GM18502 (cell line): Measurements from ENCODE around the gene ADM2.

Experiments used
- ATAC-seq: cut with Tn5 transposase; IDR thresholded peaks from one replicate; pipeline ENCODE4 v1.9.1; 2021; ENCODE audit warnings: mild to moderate bottlenecking; ENCODE audit not compliant: unreplicated experiment, poor library complexity

Gene ADM2

DNA sequence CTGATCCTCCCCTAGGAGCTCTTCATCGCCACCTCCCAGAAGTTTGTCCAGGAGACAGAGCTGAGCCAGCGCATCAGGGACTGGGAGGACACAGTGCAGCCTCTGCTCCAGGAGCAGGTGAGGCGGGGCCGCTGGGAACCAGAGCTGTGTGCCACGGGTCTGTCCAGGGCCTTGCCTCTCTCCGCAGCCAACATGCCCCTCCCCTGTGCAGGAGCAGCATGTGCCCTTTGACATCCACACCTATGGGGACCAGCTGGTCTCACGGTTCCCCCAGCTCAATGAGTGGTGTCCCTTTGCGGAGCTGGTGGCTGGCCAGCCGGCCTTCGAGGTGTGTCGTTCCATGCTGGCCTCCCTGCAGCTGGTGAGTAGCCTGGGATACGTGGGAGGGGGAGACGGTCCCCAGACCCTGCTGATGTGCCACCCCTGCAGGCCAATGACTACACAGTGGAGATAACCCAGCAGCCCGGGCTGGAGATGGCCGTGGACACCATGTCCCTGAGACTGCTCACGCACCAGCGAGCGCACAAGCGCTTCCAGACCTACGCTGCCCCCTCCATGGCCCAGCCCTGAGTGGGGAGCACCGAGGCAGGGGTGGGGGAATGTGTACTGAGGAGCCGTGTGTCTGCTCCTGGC, 41.6 kb downstream of the ADM2 start:
- no peak for ATAC-seq

DNA sequence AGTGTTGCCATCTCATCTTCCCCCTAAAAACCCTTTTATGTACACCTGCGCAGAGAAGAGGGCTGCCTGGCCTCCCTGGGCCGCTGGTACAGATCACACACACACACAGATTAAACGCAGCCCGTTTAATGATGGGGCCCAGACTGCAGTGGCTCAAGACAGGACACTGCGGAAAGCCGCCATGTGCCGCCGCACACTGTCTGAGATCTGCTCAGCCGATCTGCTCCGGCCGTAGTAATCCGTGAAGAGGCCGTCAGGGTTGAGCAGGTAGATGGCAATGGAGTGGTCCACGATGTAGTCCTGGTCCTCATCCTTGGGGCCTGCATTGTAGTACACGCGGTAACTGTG, 42.1 kb downstream of the ADM2 start:
- ATAC-seq = no peak

DNA sequence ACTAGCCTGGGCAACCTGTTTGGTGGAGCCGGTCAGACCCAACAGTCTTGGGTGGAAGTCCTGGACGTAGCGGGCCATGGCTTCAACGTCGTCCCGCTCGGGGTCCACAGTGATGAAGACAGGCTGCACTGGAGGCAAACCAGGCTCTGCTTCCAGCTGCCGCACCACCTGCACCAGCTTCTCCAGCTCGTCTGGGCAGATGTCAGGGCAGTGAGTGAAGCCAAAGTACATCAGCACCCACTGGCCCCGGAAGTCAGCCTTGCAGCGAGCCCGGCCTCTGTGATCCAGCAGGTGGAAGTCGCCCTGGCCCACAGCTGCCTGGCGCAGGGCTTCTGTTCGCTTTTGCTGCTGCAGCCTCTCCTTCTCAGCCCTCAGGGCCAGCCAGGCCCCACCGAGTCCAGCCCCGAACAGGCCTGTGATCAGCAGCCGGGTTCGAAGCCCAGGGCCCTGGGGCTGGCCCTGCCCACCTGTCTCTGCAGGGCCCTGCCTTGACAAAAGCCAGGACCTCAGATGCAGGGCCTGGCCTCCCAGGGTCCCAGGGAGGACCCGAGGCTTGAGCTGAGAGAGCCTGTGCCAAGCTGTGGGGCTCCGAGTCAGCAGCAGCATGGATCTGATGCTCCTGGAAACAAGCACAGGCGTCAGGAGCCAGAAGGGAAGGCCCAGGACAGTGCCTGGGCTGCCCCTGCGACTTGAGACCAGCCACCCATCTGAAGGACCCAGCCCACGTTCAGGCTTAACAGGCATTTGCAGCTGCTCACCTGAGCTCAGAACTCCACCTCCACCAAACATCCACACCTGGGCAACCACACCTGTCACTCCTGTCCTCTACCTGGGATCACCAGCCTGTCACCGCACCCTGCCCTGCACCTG, 42.7 kb downstream of the ADM2 start:
- ATAC-seq = no peak

DNA sequence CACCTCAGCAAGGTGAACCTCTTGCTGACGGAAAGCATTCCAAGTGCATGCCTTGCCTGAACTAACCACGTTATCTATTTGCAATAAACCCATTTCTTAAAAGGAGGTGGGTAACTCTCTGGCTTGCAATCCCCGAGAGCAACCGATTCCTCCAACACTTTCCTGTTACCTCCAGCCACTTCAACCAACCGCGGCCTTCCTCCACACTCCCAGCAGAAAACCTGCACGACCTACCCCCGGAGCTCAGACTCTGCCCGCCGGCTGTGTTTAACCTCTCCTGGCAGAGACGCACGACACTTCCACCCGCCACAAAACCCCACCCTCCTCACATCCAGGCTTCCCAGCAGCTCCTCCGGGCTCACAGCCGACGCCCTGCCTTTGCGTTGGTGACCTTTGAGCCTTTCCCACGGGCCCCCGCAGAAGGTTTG, 43.3 kb downstream of the ADM2 start:
- no peak for ATAC-seq

DNA sequence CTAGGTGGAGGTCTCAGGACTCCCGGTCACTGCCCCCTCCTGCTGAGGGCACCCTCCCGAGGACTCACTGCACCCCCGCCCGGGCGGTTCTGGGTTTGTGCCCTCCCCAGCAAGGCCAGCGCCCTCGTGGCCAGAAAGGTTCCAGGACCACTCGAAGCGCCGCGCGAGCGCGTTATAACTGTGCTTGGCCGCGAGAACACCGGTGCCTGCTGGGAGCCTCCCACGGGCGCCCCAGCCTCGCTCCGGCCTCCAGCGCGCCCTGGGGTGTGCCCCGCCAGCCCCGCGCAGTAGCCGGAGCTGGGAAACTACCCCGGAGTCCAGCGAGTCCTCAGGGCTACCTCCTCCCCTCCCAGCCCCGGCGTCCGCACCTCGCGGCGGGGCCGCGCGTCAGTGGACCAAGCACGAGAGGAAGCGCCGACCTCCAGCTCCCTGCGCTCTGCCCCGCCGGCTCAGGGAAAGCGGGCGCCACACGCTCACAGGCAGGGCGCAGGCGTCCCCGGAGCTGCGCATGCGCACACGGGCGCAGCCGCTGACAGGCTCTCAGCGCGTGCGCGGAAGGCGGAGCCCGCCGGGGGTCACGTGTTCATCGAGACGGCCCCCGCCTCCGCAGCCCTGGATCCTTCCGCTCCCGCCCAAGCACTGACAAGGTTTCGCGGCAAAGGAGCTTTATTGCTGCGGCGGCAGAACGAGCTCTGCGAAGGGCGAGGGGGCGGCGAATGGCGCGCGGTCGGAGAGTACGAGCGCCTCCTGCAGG, 43.9 kb downstream of the ADM2 start, which contains the start of gene SCO2:
TSS of gene SCO2 (minus strand) at position 495 of the 754 bp plus-strand sequence. CDS start 1,187 bp downstream, outside the sequence.
- peak; percentile 46 for ATAC-seq

DNA sequence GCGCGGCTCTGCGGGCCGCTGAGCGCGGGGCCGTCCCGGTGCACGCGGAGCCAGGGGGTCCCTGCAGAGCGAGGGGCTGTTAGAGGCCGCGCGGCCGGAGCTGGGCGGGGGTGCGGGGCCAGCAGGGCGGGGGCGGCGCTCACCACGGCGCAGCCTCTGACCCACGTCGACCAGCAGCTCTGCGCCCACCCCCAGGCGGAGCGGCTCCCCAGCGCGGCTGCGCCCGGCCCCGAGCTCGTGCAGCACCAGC, 44.4 kb downstream of the ADM2 start:
- ATAC-seq = no peak

DNA sequence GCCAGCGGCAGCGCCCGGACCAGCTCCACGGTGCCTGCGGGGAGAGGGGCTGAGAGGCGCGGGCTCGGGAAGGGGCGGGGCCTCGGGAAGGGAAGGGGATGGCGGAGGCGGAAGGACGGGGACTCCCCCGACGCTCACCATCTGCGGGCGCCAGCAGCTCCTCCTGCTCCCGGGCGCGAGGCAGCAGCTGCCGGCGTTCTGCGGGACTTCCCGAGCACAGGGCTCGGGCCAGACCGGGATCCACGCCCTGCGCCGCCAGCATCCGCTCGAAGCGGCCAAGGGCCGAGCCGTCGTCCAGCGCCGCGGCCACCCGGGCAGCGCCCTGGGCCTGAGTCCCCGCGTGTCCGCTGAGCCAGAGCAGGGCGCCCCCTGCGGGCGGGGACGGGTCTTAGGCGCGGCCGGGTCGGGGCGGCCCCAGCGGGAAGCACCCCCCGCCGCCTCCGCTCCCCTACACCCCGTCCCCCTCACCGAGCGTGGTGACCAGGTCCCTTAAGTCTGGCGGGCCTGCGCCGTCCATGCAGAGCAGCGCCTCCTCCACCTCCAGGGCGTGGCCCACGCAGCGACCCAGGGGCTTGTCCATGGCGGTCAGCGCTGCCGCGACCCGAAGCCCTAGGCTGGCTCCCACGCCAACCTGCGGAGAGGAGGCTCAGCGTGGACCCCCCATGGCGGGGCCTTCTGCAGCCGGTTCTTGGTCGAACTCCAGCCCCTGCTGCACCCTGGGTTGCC, 44.9 kb downstream of the ADM2 start:
- peak; percentile 31 for ATAC-seq

DNA sequence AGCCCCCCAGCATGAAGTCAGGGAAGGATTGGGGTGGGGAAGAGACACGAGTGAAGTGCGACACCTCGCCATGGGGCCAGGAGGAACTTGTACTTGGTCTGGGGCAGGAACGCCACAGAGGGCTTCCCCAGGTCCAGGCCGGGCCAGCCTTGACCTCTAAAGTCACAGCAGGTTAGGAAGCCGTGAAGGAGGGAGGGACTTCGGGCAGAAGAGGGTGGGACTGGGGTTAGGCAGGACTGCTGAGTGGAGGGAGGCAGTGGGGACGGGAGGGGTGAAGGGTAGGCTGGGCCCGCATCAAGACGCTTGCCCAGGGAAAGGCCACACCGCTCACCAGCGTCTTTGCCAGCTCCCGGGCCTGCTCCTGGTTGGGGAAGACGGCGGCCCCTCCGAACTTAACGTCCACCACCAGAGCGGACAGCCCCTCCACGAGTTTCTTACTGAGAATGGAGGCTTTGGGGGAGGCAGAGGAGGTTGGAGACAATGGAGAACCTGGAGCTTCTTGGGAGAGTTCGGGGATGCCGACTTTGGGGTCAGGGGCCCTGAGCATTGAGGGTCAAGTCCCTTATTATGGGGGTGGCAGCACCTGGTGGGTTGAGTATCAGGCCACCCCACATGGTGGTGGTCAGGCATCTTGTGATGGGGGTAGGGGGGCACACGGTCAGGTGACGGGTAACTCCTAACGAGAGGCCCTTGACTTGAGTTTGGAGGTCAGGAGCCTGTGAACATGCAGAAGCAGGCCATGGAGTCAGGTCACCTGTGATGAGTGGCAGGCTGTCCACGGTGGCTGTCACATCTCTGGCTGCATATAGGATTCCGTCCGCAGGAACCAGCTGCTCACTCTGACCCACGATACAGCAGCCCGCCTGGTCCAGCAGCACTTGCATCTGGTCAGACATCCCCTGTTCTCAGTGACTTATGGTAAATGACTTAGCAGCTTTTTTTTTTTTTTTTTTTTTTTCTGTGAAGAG, 45.8 kb downstream of the ADM2 start:
- no peak for ATAC-seq

DNA sequence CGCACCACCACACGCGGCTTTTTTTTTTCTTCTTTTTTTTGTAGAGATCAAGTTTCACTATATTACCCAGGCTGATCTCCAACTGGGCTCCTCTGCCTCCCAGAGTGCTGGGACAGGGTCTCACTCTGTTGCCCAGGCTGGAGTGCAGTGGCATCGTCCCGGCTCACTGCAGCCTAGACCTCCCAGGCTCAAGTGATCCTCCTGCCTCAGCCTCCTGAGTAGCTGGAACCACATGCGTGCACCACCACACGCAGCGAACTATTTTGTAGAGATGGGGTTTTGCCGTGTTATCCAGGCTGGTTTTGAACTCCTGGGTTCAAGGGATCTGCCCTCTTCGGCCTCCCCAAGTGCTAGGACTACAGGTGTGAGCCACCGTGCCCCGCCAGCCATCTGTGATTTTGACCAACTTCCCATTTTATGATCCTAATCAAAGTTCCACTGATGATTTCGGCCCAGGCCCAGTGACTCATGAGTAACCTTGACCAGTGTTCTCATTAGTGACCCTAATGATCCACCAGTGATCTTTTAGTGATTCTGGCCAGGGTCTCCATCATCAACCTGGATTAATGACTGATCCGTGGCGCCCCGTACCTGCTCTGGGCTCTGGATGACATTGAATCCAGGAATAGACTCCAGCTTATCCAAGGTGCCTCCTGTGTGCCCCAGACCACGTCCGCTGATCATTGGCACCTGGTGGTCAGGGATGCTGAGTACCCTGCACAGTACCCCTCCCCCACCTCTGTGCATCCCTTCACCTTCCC, 46.8 kb downstream of the ADM2 start:
- no peak for ATAC-seq

DNA sequence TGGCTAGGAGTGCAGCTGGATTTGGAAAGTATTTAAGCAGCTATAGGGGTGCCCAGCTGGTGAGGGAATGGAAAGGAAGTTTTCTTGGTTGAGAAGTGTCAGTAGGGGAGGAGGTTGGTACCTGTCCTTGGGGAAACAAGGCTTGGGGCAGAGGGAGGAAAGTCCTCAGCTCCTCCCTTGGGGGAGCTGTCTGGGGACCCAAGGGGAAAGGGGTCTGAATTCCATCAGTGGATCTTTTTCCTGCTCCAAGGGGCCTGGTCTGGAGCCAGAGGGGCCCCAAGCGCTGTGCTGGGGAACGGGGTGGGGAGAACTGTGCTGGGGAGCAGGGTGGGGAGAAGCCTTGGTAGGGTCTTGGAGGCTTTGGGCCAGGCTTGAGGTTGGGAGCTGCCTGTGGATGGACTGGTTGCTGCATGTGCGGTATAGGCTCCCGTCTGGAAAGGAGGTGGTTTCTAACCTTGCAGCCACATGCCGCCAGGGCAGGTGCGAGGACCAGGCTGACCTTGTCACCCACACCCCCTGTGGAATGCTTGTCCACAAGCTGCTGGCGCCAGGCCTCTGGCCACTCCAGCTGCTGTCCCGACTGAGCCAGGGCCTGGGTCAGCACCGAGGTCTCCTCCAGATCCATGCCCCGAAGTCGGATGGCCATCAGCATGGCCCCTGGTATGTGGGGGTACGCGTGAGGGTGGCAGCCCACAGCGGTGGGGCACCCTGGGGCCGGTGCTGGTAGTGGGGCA, 47.5 kb downstream of the ADM2 start:
- ATAC-seq = no peak

DNA sequence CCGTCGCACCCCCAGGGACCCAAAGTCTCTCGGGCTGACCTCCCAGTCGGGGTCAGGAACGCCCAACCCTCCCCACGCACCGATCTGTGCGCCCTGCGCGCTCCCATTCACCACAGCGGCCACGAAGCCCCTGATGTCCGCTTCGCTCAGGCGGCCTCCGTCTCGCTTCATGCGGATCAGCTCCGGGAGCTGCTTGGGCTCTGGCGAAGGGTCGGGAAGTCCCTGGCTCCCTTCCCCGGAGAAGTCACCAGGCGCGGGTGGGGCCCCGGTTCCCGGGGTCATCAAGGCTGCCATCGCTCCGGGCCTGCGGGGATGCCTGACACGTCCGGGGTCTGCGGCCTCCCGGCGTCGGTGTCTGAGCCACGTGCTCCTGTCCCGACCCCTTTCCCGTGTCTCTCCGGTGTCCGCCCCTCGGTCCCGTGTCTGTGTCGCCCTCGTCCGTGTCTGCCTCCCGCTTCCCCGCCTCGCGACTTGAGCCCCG, 48.1 kb downstream of the ADM2 start:
- ATAC-seq = no peak

DNA sequence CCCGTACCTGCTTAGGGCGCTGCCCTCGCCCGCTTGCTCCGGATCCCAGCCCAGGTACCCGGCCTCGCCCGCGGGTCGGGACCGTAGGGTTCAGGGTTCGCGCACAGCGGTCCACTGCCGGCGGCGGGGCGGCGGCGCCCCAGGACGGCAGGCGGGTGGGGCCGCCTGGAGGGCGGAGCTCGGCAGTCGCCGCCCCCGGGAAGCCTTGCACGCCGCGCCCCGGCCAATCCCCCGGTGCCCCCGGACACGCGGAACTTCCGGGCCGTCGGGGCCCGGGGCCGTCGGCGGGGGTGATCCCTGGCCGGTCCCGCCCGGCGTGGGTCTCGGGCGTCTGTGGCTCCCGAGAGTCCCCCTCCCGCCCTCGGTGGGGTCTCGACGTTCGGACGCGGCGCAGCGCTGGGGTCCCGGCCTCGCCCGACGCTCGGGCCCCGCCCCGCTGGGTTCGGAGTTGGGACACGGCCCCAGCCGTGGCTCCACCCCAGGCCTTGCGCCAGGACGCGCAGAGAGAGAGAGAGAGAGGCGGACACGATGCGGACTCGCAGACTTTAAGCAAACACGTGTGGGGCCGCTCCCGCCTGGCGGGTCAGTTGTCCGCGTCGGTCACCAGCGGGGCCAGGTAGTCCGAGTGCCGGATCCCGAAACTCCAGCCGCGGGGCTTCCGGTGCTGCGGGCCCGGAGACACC, 48.7 kb downstream of the ADM2 start, which contains the start of gene TYMP:
TSS of gene TYMP (minus strand) at position 116 of the 683 bp plus-strand sequence. CDS start 303 bp downstream, outside the sequence.
- ATAC-seq = peak; percentile 24

DNA sequence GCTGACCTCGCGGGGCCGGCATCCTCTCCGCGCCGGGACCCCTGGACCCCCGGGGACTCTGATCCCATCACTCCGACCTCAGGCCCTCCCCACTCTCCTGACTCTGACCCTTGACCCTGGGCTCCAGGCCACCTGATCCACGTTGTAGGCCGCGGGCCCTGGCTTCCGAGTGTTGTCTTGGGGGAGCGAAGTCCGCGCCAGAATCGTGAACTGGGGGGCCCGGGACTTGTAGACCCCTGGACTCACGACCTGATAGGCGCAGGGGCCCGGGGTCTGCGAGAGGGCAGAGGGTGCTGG, 49.2 kb downstream of the ADM2 start:
- no peak for ATAC-seq

DNA sequence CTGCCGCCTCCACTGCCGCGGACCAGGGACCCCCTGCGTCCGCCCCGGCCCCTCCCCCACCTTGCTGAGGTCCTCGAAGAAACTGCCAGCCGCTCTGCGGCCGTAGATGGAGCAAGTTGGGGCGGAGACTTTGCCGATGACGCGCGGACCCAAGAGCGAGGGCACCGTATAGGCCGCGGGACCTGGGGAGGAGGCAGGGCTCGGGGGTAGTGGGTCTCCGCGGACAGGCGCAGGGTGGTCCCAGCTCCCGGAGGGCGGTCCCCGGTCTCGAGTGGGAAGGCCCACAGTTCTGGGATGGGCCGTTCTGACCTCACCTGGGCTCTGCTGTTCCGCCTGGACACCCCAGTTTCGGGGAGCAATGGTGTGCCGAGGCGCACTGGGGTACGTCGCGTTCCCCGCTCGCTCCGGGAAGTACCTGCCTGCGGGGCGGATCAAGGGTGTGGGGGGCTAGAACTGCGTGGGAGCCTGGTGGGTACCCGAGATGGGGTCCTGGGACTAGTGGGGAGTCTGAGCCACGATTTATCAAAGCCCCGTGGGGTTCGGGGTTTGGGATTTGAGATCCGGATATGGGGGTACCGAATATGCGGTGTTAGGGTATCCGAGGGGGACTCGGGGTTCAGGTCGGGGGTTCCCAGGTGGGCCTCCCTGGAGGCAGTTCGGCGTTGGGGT, 49.7 kb downstream of the ADM2 start:
- ATAC-seq = no peak

DNA sequence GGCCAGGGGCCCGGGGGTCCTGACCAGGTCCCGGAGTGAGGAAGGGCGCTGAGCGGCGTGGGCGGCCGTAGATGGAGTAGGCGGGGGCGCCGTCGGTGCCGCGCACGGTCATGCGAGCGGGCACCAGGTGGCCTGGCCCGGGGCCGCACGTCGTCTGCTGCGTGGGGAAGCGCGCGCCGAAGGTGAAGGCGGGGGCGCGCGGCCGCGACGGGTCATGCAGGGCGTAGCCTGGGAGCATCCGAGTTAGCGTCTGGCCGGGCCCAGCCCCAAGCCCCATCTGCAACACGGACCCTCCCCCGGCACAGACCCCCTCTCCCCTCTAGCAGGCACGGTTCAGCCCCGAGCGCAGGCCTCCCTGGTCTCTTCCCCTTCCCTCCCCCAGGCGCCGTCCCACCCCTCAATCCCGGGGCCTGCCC, 50.2 kb downstream of the ADM2 start:
- ATAC-seq = no peak

DNA sequence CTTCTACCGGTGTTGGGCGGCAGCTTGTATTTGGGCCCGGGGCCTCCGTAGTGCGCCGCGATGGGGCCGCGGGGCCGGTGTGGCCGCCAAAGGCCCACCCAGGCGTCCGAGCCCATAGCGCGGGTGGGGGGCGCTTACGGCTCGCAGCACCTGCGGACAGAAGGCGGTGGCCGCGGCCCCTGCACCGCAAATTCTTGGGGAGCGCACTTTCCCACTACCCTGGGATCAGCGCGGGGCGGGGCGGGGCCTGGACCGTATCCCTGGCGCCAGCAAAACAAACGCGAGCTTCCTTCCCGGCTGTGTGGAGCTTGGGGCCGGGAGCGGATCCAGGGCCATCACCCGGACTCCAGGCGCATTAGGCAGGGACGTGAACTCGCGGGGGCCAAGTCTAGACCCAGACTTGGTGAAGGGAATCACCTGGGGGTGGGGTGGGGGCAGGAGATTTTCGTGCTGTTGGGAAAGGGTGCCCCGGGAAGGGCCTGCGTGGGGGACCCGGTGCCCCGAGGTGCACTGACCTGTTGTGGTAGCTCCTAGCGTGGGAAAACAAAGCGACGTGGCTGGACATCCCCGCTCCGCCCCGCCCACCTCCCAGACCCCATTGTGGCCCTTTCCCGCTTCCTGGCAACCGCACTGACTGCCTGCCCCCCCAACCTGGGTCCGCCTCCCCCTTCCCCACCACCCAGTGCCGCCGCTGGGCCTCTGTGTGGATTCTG, 50.8 kb downstream of the ADM2 start:
- no peak for ATAC-seq
